Lower lobe of right lung (tissue), 2 donors: Measurements from ENCODE around the gene ENC1. TPM values are rescaled to one million over a fixed set of nuclear protein-coding genes. Genes with fewer than 3 reads are reported as not detected.

Experiments used
- ATAC-seq, 2 donors: fragments of 200-7000 bp; cut with Tn5 transposase; one replicate each; pipeline ENCODE4 v1.9.1; 2020 to 2022; ENCODE audit warnings: mild to moderate bottlenecking in 2 of 2, moderate library complexity in 2 of 2
- DNase-seq: peaks from one replicate; pipeline ENCODE4 v3.0.0-alpha.2; 2020
- H3K27ac ChIP-seq: fragments of 200-600 bp; one replicate; pipeline ENCODE4 v1.8.0; 2022
- H3K27me3 ChIP-seq: fragments of 200-600 bp; one replicate; pipeline ENCODE4 v1.8.0; 2022; ENCODE audit warnings: low read depth
- H3K36me3 ChIP-seq: fragments of 200-600 bp; one replicate; pipeline ENCODE4 v1.8.0; 2022; ENCODE audit warnings: mild to moderate bottlenecking
- H3K4me1 ChIP-seq: fragments of 200-600 bp; one replicate; pipeline ENCODE4 v1.8.0; 2022
- H3K4me3 ChIP-seq: fragments of 200-600 bp; one replicate; pipeline ENCODE4 v1.8.0; 2022; ENCODE audit warnings: mild to moderate bottlenecking
- H3K9me3 ChIP-seq: fragments of 200-600 bp; one replicate; pipeline ENCODE4 v1.8.0; 2022
- intact Hi-C: fragments of 100-400 bp; cut with DNase I; formaldehyde crosslinking; loops from one replicate; pipeline ENCODE4 v1.11.0; 2022
- total RNA-seq: library from RNA; stranded (reverse); fragmentation: NEBNext Ultra II Directional; extraction: Animal tissue kit (Norgen Biotek cat#: 25700); gene quantifications from one replicate; pipeline ENCODE4 v1.2.1, GENCODE V29; 2021
- TF ChIP-seq, protein P1 (sequence below): fragments of 200-600 bp; IDR thresholded peaks from one replicate; pipeline ENCODE4 v1.8.0; 2022; ENCODE audit warnings: antibody characterized with exemption, mild to moderate bottlenecking
- donor health status: DM: no; HTN: yes; CAD: no; lungs with severe emphysema.

The ENC1 gene
- total RNA-seq, 1 donor from 2014 or later: 18.8 TPM

- intact Hi-C loops: no loop called here
- no peak overlapping the region for H3K27ac ChIP-seq
Measured at GRCh38 chr5:74580729-74581109, 59.8 kb downstream of the ENC1 start.

DNA sequence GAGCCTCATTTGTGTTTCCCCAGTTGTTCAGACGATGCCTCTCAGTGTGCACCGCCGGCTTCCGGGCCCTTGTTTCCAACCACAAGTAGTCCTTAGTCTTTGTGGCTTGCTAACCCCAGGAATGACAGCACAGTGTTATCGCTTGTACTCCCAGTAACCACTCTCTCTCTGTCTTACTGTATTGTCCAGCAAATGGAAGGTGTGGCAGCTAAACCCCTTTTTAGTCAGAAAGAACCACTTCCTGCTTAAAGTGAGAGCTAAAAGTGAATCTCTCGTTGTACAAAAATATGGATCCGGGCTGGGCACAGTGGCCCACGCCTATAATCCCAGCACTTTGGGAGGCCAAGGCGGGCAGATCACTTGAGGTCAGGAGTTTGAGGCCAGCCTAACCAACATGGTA, 61.3 kb downstream of the ENC1 start:
- ATAC-seq (peak in 1 of 2 donors; percentile 45), DNase-seq (no peak)
- intact Hi-C loops: no loop called here
- Histone ChIP-seq H3K4me3 (no peak overlapping the region), H3K27me3 (no peaks in the 10 kb centered on the region), H3K27ac (no peak overlapping the region), H3K36me3 (no peaks in the 10 kb centered on the region), H3K9me3 (no peaks in the 10 kb centered on the region), H3K4me1 (peaks cover 25% of the 10 kb centered on the region)
- TF ChIP-seq, protein P1, sequence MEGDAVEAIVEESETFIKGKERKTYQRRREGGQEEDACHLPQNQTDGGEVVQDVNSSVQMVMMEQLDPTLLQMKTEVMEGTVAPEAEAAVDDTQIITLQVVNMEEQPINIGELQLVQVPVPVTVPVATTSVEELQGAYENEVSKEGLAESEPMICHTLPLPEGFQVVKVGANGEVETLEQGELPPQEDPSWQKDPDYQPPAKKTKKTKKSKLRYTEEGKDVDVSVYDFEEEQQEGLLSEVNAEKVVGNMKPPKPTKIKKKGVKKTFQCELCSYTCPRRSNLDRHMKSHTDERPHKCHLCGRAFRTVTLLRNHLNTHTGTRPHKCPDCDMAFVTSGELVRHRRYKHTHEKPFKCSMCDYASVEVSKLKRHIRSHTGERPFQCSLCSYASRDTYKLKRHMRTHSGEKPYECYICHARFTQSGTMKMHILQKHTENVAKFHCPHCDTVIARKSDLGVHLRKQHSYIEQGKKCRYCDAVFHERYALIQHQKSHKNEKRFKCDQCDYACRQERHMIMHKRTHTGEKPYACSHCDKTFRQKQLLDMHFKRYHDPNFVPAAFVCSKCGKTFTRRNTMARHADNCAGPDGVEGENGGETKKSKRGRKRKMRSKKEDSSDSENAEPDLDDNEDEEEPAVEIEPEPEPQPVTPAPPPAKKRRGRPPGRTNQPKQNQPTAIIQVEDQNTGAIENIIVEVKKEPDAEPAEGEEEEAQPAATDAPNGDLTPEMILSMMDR: no peak

More at GRCh38 chr5:74580729-74581109, 59.8 kb downstream of the ENC1 start:
- Histone ChIP-seq H3K4me3 (no peak overlapping the region), H3K9me3 (no peaks in the 10 kb centered on the region), H3K27me3 (no peaks in the 10 kb centered on the region), H3K36me3 (no peaks in the 10 kb centered on the region), H3K4me1 (peaks cover 21% of the 10 kb centered on the region)
- no peak for ATAC-seq
- TF ChIP-seq, protein P1: no peak
- DNase-seq: no peak

- H3K9me3 ChIP-seq: no peaks in the 10 kb centered on the region
- TF ChIP-seq, protein P1: no peak
- H3K4me1 ChIP-seq: peaks cover 25% of the 10 kb centered on the region
- no peak overlapping the region for H3K4me3 ChIP-seq
- ATAC-seq (no peak), DNase-seq (no peak)
- H3K36me3 ChIP-seq: no peaks in the 10 kb centered on the region
- intact Hi-C loops: no loop called here
- H3K27ac ChIP-seq: no peak overlapping the region
- no peaks in the 10 kb centered on the region for H3K27me3 ChIP-seq
Measured at GRCh38 chr5:74578356-74579044, 62.0 kb downstream of the ENC1 start.

Other genes starting within 250 kb of the ENC1 start
- gene HEXB, start 44.5 kb upstream of the ENC1 start, total RNA-seq: 355 TPM
- 19.8 TPM for gene GFM2, start 126.4 kb upstream of the ENC1 start, total RNA-seq
- 51.7 TPM for gene NSA2, start 126.5 kb upstream of the ENC1 start, total RNA-seq
- gene FAM169A, start 225.7 kb upstream of the ENC1 start, total RNA-seq: 1.1 TPM